GM18868 (cell line): Measurements from ENCODE around the gene TMEM72.
A peak's percentile ranks its signal among the peaks of the same experiment; 100 is the strongest.

Source experiments
- ATAC-seq: cut with Tn5 transposase; IDR thresholded peaks from one replicate; pipeline ENCODE4 v1.9.1; 2021; ENCODE audit warnings: mild to moderate bottlenecking, moderate library complexity; ENCODE audit not compliant: unreplicated experiment

The TMEM72 gene

DNA sequence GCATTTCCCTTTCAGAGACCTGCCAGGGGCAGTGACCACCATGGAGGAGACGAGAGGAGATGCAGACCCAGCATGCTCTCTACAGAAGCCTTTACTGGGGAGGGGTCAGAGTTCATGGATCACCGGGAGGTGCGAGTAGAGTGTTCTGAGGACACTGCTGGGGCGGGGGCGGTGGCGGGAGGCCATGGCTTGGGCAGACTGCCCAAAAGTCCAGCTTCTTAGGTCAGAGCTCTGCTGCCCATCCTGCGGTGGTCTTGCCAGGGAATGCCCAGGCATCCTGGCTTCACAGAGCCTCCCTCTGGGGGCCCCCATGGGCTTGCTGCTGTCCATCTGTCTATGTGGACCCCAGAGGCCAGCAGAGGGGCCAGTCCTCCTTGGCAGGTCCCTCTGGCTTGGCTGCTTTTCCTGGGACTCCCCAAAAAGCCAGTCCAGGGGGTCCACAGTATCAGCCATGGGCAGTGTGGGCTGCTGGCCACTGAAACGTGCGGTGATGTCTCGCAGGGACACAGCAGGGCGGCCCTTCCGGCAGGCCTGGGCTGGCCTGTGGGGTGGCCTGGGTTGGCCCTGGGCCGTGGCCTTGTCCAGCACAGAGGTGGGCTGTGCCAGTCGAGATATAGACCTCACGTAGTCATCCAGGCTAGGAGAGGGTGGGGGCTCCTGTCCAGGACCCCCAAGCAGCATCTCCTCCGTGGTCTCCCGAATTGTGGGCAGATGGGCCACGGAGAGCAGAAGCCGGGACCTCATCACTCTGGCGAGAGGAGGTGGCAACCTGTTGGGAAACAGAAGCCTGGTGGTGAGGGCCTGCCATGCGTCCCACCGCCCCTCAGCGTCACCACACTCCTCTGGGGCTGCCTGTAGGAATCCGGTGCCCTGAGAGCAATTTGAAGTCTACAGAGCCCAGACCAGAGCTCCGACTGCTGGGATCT lies 66.4 kb downstream of the TMEM72 start:
- ATAC-seq, result no peak

DNA sequence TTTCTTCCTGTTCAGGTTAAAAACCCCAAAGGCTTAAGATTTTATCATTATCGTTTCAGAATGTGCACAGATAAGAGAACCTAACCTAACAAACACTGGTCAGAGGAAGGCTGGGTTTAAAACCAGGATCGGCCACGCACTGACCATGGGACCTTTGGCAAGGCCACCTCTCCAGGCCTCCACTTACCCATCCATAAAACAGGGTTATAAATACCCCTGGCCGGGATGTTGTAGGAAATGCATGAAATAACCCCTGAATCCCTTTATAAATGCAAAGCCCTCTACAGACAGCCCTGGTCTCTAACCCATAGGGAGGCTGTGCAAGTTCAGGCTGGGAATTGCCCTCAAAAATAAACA lies 67.1 kb downstream of the TMEM72 start:
- ATAC-seq, result no peak

DNA sequence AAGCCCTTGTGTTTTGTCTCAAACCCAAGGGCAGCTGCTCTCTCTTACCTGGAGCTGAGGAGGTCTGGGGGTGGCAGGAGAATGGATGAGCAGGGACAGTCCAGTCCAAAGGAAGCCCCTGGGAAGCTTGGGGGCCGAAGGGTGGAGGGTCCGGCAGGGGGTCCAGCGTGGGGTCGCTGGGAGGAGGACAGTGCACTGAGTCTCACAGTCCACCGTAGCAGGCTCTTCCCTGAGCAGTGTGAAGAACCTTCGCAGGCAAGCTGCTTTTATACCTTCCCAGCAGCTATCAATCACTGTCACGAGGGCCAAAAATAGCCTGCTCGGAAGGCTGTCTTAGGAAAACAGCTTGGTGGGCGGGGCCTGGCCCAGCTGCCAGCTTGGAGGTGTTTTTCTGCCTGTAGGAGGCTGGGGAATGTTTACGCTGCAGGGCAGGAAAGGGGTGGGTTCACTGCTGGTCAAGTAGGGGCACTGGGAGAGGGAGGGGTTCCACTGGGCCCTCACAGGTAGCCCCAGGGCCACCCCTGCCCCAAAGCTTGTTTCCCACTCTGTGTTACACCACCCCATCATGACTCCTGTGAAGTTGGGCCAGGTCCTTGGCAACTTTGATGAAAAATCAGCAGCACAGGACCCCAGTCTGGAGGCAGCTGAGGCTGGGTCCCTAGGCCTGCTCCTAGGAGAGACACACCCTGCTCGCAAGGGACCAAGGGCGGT lies 67.6 kb downstream of the TMEM72 start, which contains the start of gene DEPP1:
Gene DEPP1, minus strand, starts transcription at position 240 of the 711 bp plus-strand sequence. CDS start 779 bp downstream, outside the sequence.
- ATAC-seq, result peak; percentile 24

DNA sequence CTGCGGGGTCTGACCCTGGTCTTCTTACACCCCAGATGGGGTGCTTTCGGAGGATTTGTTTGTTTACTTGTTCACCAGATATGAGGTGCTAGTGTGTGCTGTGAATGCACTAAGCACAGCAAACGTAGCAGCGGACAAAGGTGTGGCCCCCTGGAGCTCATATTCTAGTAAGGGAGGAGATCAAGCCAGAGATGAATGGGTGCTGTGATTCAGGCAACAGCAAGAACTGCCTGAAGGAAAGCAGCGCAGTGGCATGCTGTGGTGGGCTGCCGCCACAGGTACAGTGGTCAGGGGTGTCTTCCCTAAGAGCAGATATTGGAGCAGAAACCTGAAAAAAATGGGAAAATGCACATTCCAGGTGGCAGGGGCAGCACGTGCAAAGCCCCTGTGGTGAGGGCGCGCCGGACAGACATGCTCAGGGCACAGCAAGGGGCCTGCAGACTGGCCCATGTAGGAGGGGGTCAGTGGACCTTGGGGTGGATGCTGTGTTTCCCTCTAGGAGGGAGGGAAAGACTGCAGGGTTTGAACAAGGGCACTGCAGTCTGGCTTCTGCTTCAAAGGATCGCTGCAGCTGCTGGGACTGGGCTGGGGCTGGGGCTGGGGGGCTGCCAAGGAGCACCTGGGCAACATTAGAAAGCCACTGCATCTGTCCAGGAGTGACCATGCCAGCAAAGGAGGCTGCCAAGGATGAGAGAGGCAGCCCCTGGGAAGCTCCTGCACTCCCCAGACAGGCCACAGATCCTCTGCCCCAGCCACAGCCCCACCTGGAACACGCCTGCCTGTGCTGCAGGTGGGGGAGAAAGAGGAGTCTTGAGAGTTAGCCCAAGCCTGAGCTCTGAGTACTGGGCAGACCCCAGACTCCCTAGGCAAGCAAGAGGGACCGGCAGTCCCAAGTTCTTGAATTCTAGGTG lies 68.4 kb downstream of the TMEM72 start:
- ATAC-seq, result no peak

DNA sequence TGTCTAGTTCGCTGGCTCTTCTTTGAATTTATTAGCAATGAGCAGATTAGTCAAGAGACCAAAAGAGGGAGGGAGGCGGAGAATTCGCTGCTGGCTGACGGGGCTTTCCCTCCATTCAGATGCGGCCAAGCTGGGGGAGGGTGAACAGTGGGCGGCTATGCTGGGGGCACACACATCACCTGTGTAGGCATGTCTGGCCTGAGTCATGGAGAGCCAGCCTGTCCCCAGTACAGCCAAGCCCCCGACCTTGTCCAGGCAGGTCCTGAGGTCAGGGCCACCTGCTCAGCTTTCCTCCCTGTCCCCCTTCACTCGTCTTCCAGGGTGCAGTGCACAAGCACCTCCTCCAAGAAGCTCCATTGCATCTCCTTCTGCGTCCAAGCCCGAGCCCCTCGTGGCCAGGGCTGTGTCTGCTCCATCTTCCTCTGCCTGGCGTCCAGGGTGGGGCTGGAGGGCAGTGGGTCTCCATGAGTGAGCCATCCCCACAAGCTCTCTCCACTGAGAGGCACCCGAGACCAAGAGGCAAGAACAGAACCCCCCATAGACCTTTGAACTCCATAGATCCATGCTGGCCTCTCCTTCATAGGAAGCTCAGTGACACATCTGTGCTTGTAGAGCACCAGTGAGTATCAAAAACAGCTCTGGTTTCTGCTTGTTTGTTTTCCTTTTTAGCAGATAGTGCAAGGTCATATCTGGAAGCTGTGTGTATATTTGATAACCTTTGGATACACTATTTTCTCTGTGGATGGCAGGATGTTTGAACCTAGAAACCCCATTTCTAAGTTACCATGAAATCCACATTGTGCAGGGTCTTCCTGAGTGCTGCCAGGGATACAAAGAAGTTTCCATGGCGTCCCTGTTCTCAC lies 69.4 kb downstream of the TMEM72 start:
- peak; percentile 39 for ATAC-seq

DNA sequence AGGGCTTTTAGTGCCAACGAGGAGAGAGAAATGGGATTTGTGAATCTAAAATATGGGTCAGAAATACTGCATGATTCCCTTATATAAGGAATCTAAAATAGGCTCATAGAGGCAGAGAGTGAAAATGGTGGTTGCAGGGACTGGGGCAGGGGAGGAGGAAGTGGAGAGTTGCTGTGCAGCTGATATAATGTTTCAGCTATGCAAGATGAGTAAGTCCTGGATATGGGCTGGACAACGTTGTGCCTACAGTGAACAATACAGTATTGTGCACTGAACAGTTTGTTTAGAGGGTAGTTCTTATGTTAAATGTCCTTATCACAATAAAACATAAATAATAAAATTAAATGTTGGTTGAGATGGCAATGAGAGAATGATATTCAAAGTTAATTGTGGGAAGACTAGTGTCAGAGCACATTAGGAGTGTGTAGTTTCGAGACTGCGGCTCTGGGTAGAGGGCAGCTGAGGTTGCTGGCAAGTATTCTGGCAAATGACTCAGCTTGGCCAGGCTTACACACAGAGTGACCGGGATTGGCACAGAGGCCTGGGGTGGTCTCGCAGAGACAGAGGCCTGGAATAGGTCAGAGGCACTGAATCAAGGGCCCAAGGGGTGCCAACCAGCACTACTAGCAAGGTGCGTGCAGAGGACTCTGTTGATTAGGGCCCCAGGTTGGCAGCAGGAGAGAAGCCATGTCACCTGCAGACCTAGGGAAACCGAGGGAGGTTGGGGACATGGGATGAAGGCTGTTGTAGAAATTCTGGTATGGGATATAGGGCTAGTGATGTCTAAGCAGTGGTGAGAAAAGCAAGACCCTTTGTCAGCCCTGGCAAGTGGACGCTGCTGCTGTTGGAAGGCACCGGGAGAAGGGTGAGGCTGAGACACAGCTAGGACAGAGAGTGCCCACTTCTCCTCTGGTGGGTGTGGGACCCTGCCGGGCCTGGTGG lies 70.3 kb downstream of the TMEM72 start:
- peak; percentile 73 for ATAC-seq

DNA sequence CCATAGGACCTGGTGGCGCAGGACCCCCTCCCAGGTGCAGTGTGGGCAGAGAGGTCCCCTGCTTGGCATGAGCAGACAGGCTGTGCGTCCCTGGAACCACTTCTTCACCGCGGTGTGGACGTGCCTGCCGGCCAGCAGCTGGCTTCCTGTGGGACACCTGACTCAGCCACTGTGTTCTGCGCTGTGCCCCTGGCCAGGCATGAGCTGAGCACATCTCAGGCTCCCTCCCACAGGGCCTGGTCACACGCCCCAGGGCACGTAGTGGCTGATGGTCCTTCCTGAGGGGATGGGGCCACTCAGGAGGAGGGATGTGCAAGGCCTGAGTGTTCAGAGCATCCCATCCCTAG lies 71.0 kb downstream of the TMEM72 start:
- no peak for ATAC-seq

DNA sequence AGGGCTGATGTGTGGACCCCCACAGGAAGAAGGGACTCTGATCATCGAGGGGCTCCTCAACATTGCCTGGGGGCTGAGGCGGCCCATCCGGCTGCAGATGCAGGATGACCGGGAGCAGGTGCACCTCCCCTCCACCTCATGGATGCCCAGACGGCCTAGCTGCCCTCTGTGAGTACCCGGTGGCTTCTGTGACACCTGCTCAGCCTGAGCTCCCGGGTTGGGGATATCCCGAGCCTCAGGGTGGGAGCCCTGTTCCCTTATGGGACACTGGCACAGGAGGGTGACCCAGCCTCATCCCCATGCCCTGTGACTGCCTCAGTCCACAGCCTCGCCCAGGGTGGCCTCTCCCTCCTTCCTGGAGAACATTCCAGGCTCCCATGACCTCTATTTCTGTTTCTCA lies 71.4 kb downstream of the TMEM72 start:
- ATAC-seq, result no peak

DNA sequence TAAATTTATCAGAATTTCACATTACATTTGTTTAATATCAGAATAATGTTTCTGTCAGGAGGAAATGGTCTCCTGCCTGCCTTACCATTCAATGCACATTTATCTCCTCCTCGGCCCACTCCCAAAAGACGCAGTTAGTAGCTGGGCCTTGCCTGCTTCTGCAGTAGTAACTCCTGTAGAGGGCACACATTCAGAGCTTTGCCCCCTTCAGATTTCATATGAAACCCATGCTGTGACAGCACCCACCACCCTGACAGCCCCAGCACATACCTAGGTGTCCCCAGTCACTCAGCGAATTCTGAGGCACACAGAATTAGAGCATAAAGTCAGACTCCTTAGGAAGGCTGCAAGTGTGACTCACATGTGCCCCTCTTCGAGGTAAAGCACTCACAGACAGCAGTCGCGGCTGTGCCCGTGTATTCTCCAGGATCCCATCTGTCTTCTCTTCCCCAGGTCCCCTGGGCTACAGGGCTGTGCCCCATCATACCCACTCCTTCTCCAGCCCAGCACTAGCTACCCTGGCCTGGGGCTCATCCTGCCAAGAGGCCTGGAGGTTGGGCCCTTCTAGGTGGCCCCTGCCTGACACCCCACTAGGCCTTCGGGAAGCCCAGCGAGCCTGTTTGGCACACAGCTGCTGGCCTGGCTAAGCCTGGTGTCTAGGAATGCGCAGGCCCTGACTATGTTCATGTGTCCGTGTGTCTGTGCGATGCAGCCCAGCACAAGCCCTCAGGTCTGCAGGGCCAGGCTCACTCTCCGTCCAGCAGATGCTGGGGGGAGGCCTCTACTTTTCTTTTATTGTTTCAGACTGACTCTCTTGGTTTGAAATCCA lies 72.1 kb downstream of the TMEM72 start:
- ATAC-seq, result no peak

DNA sequence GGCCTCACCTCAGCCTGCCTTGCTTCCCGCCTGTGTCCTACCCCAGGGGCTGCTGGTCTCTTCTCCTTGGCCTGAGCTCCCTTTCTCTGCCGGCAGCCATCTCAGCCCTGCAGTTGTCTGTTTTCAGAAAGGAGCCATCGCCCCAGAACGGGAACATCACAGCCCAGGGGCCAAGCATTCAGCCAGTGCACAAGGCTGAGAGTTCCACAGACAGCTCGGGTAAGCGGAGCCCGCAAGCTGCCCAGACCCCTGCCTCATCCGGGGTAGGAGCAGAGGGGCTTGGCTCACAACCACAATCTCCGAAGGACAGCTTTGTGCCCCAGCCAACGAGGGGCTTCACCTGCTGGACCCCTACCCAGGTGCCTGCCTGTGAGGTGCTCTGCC lies 72.8 kb downstream of the TMEM72 start:
- ATAC-seq, result no peak

DNA sequence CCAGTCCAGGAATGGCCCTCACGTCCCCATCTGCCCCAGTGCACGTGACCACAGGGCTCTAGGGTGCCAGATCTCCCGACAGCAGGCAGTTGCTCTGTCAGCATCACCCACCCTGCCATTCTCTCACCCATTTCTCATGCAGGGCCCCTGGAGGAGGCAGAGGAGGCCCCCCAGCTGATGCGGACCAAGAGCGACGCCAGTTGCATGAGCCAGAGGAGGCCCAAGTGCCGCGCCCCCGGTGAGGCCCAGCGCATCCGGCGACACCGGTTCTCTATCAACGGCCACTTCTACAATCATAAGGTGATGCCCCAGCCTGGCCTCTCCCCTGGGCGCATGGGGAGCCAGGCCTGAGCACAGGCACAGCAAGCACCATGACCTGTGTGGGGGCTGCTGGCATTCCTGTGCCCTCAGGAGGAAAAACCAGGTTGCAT lies 73.5 kb downstream of the TMEM72 start:
- no peak for ATAC-seq

DNA sequence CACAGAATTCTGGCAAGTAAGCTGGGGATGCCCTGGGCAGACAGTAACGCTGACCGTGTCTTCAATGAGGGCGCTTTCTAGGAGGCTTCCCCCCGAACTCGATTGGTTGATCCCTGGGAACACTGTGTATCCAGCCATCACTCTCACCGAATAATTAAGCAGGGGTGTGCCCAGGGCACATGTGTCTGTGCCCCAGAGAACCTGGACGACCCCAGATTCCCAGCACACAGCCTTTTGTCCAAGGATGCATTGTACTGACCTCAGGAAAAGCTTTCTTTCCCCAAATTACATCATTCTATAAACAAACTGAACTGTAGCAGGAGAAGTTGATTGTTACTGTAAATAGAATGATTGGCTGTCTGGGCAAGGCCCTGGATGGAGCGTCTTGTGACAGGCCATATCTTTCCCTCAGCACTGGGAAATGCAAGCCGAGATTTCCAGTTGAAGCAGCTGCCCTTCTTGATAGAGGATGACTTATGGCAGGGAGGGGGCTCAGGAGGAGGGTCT lies 74.1 kb downstream of the TMEM72 start:
- ATAC-seq, result no peak

DNA sequence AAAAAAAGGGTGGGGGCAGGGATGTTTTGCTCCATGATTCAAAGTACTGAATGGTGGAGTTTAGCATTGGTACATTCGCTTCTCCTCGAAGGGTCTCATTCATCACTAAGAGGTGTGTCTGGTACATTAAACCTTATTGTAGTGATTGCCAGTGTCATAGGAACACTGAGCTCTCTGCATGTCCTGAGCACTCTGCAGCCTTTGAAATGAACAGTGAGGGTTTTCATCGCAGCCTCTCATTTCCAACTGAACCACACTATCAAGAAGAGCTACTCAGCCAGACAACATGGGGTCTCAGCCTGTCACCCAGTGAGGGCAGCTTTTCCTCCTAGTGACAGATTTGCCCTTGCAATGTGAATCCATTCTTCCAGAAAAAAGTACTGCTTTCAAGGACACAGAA lies 75.0 kb downstream of the TMEM72 start:
- no peak for ATAC-seq
